HG02884 (cell line): Measurements from ENCODE around the gene SLC4A4.

Experiments
- ATAC-seq: cut with Tn5 transposase; IDR thresholded peaks from one replicate; pipeline ENCODE4 v1.9.1; 2021; ENCODE audit warnings: mild to moderate bottlenecking, moderate library complexity; ENCODE audit not compliant: unreplicated experiment

Gene SLC4A4

DNA sequence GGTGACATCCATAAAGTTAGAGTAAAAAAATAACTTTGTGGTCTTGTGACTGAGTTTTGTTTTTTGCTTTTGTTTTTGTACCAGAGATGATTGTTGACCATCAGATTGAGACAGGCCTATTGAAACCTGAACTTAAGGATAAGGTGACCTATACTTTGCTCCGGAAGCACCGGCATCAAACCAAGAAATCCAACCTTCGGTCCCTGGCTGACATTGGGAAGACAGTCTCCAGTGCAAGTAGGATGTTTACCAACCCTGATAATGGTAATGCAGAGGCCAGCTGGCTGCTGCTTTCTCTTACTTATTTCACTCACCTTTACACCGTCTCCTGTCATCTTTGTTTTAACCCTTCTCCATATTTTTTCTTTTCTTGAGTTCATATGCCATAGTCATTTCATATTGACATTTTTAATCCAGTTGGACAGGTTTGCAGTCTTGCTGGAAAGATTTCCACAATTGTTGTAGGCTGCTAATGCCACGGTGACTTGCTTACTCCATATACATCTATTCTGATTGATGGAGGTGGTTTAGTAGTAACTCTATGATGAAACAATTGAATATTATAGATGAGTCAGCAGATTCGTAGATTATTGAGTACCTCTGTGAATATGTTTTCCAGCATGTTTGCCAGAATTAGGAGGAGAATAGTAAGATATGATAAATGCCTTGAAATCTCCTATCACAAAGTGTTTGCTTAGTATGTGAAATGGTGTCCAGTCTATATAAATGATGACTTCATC, 18.3 kb downstream of the SLC4A4 start:
- ATAC-seq, result no peak

DNA sequence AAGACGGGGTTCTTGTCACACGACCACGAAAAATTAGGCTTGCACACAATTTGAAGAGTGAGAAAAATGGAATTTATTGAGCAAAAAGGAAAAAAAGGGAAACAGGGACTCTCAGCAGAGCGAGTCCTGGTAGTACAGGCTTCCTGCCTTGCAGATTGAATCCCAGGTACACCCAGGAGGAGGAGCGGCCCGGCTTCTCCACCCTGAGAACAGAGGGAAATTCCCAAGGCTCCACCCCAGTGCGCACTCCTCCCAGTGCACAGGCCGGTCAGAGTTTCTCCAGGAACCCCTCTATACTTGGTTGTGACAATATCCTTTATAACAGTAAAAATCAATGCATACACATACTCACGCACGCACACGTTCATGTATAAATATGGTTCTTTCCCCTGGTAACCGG, 22.0 kb downstream of the SLC4A4 start:
- ATAC-seq, result no peak

DNA sequence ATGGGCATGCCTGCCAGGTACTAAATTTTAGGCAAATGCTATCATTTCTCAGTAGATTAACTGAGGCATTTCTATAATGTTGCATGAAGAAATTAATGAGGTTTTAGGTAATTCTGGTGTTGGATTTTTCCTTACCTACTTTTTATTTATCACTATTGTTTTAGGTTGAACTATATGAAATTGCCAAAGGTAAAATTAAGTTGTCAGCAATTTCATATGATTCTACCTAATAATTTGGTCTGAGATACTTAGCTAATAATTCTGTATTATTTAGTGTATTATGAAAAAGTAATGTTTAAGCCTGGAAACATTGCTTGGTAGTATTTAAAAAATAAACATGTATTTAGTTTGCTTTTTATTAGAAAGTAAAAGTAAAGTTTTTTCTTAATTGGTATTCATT, 22.7 kb downstream of the SLC4A4 start:
- ATAC-seq, result no peak

DNA sequence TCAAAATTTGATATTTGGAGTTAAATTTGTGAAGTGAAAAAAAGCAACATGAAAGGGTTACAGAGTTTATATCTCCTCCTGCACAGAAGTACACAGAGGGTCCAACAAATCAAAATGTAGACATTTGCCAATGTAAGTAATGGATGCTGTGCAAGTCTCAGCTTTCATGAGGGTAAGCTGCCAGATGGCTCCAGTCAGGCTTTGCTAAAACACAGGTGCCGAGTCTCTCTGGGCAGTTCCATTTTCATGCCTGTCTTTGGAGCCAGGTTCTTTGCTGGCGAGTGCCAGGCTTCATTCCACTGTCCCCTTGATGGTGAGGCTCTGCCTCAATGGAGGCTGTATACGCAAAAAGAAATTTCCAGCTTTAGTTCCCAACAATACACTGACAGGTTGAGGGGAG, 27.9 kb downstream of the SLC4A4 start:
- no peak for ATAC-seq

DNA sequence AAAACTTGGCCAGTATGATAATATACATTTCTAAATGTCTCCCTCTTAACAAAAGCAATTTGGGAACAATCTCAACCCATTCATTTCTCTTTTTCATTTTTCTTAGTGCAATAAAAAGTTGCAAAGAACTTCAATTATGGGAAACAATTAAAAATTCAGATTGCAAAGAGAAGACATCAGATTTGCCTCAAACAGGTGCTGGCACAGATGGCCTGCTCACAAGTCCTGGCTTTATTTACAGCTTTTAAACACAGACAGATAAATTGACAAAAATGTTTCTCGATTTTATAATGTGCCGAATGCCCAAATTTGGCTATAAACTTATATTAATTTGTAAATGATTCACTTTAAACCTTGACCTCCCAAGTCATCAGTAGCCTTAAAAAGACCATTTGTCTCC, 28.7 kb downstream of the SLC4A4 start:
- no peak for ATAC-seq

DNA sequence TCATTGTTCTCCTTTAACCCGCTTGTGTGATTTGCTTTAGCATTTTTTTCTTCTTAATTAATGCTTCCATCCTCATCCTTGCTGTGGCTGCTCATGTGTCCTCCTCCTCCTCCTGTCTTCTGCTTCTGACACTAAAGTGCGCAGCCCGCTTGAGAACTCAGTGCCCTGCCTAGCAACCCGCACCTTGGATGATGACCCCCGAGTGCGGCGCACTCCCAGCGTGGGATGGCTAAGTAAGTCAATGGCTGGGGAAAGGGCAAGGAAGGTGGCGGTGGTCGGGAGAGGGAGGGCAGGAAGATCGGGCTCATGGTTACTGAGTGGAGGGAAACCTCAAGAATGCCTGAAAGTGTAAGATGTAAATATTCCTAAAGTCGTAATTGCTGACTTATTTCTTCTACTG, 30.1 kb downstream of the SLC4A4 start:
- ATAC-seq, result no peak

DNA sequence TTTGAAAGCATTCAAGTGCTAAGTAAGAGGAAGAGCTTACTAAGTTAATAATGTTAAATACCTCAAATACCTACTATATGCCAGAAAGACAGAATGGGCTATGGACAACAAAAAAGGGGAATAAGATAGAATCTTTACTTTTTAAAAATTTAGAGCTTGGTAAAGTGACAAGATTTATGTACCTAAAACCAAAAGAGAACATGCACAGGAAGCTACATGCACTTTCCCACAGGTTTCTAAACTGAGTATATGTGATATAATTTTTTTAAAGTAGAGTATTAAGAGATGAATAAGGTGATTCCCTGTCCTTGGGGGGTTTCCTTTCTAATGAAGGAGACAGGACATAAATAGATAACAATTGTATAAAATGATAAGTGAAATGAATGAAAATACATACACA, 30.7 kb downstream of the SLC4A4 start:
- ATAC-seq, result no peak

DNA sequence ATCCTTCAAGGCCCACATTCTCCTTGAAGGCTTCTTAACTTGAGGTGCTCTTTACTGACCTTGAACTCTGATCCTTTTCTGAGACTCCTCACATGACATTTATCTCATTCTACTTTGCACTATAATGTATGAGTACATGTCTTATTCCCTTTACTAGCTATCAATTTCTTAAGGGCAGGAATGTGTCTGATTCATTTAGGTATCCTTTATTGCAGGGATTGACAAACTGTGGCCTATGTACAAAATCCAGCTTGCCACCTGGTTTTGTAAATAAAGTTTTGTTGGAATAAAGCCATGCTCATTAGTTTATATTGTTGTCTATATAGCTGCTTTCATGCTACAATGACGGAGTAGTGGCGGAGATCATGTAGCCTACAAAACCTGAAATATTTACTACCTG, 36.7 kb downstream of the SLC4A4 start:
- no peak for ATAC-seq

DNA sequence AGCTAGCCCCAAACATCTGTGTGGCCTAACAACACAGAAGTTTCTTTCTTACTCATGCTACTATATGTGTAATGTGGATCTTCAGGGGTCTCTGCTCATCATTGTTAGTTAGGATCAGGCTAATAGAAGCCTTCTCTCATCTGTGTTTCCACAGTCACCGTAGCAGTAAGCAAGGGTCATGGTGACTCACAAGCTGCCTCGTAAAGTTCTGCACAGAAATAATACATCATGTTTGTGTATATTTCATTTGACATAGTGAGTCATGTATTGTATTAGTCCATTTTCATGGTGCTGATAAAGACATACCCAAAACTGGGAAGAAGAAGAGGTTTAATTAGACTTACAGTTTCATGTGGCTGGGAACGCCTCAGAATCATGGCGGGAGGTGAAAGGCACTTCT, 38.7 kb downstream of the SLC4A4 start:
- no peak for ATAC-seq

DNA sequence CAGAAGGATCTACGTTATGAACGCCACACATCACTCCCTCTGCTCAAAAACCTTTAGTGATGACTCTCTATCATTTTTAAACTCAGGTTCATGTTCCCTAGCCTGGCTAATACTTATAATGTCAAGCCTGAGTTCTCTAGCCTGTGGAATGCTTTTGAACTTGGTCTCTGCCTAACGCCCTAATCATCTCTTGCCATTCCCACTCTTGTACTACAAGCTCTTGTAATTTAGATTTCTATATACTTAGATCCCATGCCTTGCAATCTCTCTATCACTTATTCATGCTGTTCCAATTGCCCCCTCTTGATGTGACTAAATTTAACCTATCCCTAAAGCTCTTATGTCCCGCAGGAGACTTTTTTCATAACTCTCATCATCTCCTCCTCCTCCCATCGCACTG, 40.3 kb downstream of the SLC4A4 start:
- no peak for ATAC-seq

DNA sequence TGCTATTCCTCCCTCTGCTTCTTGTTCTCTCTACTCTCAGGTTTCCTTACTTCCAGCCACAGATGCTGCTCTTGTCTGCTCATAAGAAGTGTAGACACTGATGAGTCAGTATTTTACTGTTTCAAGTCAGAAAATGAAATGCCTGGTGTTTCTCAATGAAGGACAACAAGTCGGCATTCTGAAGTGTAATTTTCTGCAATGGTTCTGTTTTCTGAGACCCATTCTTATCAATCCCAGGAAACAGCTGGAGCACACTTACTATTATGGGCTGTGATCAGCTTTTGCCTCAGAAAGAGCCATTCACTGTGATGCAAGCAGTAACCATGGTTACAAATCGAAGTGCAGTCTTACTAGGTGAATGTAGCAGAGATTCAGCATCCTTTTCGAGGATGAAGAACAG, 42.0 kb downstream of the SLC4A4 start:
- ATAC-seq, result no peak

DNA sequence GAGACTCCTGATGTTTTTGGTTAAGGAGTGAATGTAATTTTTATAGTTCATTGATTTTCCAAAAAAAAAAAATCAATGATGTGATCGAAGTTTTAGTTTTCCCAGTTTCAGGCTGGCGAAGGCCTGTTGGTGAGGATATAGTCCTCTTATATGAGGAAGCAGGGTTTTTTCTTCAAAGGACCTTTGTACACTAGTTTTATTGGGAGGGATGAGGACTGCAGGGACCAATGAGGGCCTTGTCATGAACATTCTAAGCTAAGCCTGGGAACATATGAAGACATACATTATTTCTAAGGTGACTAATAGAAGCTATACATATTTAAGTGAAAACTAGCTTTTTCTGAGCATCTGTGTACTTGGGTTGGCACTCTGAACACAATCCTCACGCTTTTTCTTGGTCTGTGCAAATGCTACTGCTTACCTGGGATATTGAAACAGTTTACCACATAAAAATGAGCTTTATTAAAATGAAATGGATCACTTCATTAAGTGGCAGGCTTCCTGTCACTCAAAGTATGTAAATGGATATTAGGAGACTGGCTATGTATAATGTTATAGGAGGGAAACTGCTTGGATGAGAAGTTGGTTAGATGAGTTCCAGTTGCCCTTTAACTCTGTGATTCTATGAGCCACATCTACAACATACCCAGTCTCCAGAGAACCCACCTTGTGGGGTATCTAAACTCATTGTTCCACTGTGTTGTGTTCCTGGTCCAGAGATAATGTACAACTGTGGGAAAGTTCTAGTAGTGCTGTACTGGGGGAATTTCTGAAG, 43.5 kb downstream of the SLC4A4 start:
- no peak for ATAC-seq

DNA sequence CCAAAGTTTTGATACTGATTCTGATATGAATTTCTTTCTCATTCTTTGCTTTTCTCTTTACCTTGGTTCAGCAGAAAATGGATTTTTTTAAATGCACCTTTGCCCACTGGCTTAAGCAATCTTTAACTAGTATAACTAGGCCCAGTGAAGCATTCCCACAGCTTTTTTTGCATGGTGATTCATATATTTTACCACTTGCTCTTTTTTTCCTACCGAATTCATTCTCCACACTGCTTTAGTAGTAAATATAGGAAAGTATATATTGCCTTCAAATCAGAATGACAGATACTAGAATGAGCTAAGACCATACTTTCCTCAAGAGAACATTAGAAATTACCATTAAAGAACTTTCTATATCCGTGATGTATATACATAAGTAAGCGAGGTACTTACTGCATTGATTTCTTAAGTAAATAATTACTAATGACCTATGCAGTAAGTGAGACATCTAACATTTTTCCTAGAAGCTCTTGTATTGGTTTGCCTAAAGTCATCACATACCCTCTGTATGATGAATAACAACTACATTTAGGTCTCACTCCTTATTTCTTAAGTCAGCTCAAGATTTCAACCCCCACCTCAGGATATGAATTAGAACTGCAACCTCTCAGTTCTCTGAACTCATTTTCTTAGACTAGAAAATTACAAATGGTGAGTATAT, 44.2 kb downstream of the SLC4A4 start:
- ATAC-seq, result no peak

DNA sequence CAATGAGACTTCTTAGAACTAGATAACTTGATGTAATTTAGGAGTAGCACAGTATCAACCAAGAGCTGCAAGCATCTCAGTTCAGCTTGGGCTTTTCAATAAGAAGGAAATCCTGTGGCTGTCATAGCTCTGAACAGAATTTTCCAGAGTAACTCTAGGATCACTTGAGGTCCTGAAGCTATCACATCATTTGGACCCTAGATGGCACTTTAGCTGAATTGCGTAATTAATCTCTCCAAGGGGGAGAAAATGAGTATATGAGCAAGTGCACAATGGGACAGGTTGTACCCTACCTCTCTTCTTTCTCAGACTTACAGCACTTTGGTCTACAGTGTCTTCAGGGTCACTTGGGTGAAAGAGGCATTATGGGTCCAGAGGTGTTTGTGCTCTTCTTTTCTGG, 45.2 kb downstream of the SLC4A4 start:
- no peak for ATAC-seq

DNA sequence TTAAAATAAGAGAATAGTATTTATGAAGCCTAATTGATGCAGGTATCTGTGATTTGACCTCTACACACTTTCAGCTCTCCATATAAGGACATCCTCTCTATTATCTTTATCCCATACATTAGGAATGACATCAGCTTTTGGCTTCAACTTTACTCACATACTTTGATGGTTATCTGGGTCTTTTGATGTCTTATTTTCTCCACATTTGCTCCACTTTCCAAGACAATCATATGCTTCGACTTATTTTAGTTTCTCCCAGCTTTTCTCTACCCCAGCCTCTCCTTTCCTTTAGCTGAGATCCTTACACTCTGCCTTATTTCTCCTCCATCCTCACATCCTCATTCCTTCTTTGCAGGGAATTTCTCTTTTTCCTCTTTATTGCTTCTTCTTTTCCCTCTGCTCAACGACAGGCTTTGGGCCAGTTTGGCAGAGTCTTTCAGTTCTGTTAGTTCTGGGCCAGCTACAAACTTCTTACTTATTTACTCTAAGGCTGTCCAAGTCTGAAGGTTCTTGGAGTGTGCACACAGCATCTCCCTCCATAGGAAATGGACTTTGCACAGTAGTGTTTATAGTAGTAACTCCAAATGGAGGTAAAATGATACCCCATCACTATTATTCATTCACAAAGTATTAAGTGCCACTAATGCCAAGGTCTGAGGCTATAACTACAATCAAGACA, 50.5 kb downstream of the SLC4A4 start:
- ATAC-seq, result no peak

DNA sequence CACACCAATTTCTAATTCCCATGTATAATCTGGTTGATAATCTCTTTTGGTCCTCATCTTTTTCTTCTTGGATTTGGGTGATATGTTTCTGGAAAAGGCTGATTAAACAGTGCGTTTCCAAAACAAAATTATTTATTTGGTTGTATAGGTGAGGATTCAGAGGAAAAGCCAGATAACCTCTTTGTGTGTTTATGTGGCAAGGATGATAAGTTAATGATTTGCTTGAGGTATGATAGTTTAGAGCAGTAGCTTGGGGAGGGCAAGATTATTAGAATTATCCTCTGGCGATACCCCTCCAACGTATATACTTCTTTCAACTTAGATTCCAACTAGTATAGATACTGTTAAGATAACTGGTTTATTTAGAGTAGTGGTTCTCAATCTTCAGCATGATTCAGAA, 53.3 kb downstream of the SLC4A4 start:
- no peak for ATAC-seq

DNA sequence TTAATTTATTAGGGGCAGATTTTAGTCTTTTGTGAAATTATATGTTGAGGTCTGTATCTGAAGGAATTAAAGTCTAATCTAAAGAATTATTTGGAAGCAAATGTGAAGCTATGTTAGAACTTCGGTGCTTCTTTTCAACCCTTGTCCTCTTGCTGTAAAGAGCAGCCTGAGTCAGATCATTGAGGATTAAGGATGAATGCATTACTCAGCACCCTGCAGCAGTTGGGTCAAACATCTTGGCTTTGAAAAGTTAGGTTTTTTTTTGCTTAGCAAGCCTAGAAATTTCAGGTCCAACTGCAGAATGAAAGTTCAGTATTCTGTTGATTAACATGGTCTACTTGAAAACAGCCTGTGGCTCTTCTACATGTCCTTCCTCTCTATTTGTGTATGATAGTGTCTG, 57.6 kb downstream of the SLC4A4 start:
- ATAC-seq, result no peak

DNA sequence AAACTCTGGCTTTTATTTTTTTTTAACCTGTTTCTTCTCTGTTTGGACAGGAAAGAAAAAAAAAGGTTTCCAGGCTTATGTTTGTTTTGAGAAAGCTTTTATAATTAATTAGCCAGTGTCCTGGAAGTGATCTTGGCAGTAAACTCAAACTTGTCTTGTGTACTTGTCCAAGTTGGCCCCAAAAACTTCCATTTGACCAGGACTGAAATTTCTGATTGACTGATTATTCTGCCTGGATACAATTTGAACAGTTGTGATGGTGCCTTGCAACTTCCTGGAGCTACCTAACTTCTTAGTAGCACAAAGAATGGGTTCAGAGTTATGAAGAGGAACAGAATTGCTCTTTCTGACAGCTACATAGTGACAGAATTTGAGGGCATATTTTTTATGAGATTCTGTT, 62.0 kb downstream of the SLC4A4 start:
- no peak for ATAC-seq

DNA sequence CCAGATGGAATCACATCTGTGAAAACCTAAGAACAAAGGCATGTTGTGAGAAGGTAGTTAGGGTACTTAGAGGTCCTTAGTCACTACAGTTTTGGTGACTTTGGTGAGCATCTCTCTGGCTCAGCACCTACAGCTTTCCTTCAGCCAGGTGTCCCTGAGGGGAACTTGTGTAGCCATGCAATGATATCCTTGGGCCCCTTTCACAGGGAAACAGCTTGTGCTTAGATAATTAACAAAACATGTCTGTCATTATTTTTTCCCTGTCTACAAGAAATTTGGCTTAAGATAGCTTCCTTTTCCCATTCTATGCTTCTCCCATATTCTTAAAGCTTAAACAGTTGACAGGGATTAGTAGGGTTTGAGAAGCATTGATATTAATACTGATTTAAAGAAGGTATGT, 63.8 kb downstream of the SLC4A4 start:
- no peak for ATAC-seq

DNA sequence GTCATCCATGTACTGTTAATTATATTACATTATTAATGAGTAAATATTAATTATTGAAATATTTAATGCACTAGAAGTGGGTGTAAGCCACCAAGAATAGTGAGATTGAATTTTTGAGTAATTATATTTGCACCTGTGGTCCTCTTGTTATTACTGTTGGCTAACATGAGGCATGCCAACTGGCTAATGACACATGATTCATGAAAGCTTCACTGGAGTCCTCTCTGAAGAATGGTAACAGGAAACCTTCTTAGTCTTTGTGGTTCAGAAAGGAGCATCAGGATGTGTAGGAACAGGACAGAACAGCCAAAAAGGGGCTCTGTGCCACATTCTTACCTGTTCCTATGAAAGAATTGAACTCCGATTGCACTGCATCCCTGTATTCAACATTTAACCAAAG, 65.2 kb downstream of the SLC4A4 start:
- ATAC-seq, result no peak

DNA sequence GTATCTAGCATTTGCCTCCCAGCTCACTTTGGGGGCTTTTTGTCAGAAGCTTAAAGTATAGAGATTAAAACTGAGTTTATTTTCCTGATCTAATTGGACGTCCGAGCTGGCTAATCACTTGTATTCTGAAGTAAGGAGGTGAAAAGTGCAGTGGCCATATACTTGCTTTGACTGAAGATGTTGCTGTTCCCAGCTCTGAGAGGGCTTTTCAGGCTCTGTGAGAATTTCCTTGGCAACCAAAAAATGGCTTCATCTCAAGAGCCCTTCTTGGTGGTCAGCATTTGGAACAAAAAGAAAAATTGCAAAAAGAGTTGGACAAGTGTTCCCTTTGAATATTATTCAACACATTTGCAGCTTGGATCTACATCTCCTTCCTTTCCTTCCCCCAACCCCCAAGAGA, 67.0 kb downstream of the SLC4A4 start:
- ATAC-seq, result no peak
